ENCODE measurements around the gene MMP14. TPM values are rescaled to one million over a fixed set of nuclear protein-coding genes. Genes with fewer than 3 reads are reported as not detected.

The MMP14 gene
- total and polyA plus RNA-seq, 2 experiments from 2014 or later: 21.4 to 160 TPM

- Histone ChIP-seq H3K36me3 (replicated peaks; ENCODE audit: insufficient read depth, low read depth) (no peaks in the 10 kb centered on the region), H3K4me1 (ENCODE audit: insufficient read depth) (peaks cover 27% of the 10 kb centered on the region), H3K9me2 (replicated peaks; ENCODE audit: insufficient read depth) (no peaks in the 10 kb centered on the region), H3K4me3 (no peak overlapping the region), H3K9me3 (ENCODE audit: low read depth) (no peaks in the 10 kb centered on the region), H2AFZ (no peak overlapping the region), H4K20me1 (ENCODE audit: insufficient read depth, poor library complexity, severe bottlenecking) (no peaks in the 10 kb centered on the region), H3K79me2 (peaks cover 4% of the 10 kb centered on the region), H3K27me3 (no peaks in the 10 kb centered on the region), H3K27ac (peak overlapping the region; percentile 67), H3K4me2 (peak overlapping the region; percentile 83)
- DNase-seq (ENCODE audit: low spot score): no peak
- WGBS (ENCODE audit: low lambda C conversion rate, missing lambda C conversion rate): 80% methylated on average over 5 of the region's 5 CpGs
- TF ChIP-seq CTCF (IDR thresholded peaks at IDR 0.05; ENCODE audit: poor library complexity) (no peak), EZH2phosphoT487 (IDR thresholded peaks at IDR 0.05; ENCODE audit: low read depth, severe bottlenecking, unreplicated experiment) (no peak), EZH2 (IDR thresholded peaks at IDR 0.05; ENCODE audit: borderline replicate concordance) (no peak)
Observed at GRCh38 chr14:22887990-22888378, 51.6 kb downstream of the MMP14 start.

GRCh38 chr14:22888662-22889061 lies 52.3 kb downstream of the MMP14 start:
- no peak overlapping the region for H3K4me2 ChIP-seq
- H3K27ac ChIP-seq: no peak overlapping the region
- H3K4me1 ChIP-seq (ENCODE audit: insufficient read depth): peaks cover 22% of the 10 kb centered on the region
- H4K20me1 ChIP-seq (ENCODE audit: insufficient read depth, poor library complexity, severe bottlenecking): no peaks in the 10 kb centered on the region
- TF ChIP-seq EZH2phosphoT487 (IDR thresholded peaks at IDR 0.05; ENCODE audit: low read depth, severe bottlenecking, unreplicated experiment) (no peak), CTCF (IDR thresholded peaks at IDR 0.05; ENCODE audit: poor library complexity) (no peak), EZH2 (IDR thresholded peaks at IDR 0.05; ENCODE audit: borderline replicate concordance) (no peak)
- WGBS (ENCODE audit: low lambda C conversion rate, missing lambda C conversion rate): 93% methylated on average over 4 of the region's 4 CpGs
- no peaks in the 10 kb centered on the region for H3K9me2 ChIP-seq (replicated peaks; ENCODE audit: insufficient read depth)
- no peaks in the 10 kb centered on the region for H3K27me3 ChIP-seq
- no peaks in the 10 kb centered on the region for H3K36me3 ChIP-seq (replicated peaks; ENCODE audit: insufficient read depth, low read depth)
- H2AFZ ChIP-seq: no peak overlapping the region
- no peaks in the 10 kb centered on the region for H3K9me3 ChIP-seq (ENCODE audit: low read depth)
- no peak for DNase-seq (ENCODE audit: low spot score)
- peaks cover 4% of the 10 kb centered on the region for H3K79me2 ChIP-seq
- H3K4me3 ChIP-seq: no peak overlapping the region

DNA sequence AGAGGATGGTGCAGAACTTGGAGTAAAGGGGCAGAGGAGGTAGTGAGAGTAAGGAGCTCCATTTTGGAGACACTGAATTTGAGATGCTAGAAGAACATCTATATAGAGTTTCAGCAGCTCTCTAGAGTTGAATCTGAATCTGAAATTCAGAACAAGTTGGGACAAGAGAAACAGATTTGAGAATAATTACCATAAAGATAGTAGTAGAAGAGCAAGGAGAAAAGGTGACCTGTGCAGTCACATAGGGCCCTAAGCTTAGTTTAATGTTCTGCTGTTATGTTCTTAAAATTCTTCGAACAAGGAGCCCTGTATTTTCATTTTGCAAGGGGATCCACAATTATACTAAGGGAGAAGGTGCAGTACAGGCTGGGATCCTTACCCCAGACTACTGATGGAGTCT lies 54.0 kb downstream of the MMP14 start:
- Histone ChIP-seq H2AFZ (no peak overlapping the region), H3K79me2 (peaks cover 4% of the 10 kb centered on the region), H3K36me3 (replicated peaks; ENCODE audit: insufficient read depth, low read depth) (no peaks in the 10 kb centered on the region), H3K4me1 (ENCODE audit: insufficient read depth) (peaks cover 12% of the 10 kb centered on the region), H3K9me3 (ENCODE audit: low read depth) (no peaks in the 10 kb centered on the region), H3K27me3 (no peaks in the 10 kb centered on the region), H3K27ac (no peak overlapping the region), H3K4me3 (no peak overlapping the region), H4K20me1 (ENCODE audit: insufficient read depth, poor library complexity, severe bottlenecking) (no peaks in the 10 kb centered on the region), H3K9me2 (replicated peaks; ENCODE audit: insufficient read depth) (no peaks in the 10 kb centered on the region), H3K4me2 (no peak overlapping the region)
- WGBS (ENCODE audit: low lambda C conversion rate, missing lambda C conversion rate): 91% methylated on average over 1 of the region's 1 CpG
- no peak for TF ChIP-seq EZH2phosphoT487 (IDR thresholded peaks at IDR 0.05; ENCODE audit: low read depth, severe bottlenecking, unreplicated experiment)
- TF ChIP-seq EZH2 (IDR thresholded peaks at IDR 0.05; ENCODE audit: borderline replicate concordance): no peak
- TF ChIP-seq CTCF (IDR thresholded peaks at IDR 0.05; ENCODE audit: poor library complexity): no peak
- no peak for DNase-seq (ENCODE audit: low spot score)

DNA sequence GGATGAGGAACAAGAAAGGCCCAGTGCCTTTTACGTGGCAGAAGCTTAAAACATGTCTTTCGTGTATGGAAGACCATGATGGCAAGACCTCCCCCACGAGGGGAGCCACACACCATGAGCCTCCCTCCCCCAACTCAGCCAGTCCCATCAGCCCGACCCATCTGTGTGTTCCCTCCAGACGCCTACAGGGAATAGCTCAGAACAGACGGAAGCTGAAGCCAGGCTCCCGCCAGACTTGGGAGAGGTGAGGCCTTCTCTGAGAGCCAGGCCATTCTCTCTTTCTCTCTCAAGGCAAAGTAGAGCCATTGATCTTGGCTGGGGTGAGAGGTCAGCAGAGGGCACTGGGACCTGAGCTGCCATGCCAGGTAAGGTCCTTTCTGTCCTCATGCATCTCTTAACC lies 56.1 kb downstream of the MMP14 start:
- TF ChIP-seq CTCF (IDR thresholded peaks at IDR 0.05; ENCODE audit: poor library complexity): no peak
- TF ChIP-seq EZH2 (IDR thresholded peaks at IDR 0.05; ENCODE audit: borderline replicate concordance): no peak
- no peak for TF ChIP-seq EZH2phosphoT487 (IDR thresholded peaks at IDR 0.05; ENCODE audit: low read depth, severe bottlenecking, unreplicated experiment)
- DNase-seq (ENCODE audit: low spot score): no peak
- Histone ChIP-seq H3K4me1 (ENCODE audit: insufficient read depth) (peaks cover 7% of the 10 kb centered on the region), H3K9me3 (ENCODE audit: low read depth) (no peaks in the 10 kb centered on the region), H3K4me2 (no peak overlapping the region), H3K79me2 (peaks cover 4% of the 10 kb centered on the region), H2AFZ (no peak overlapping the region), H3K4me3 (no peak overlapping the region), H3K27ac (no peak overlapping the region), H4K20me1 (ENCODE audit: insufficient read depth, poor library complexity, severe bottlenecking) (no peaks in the 10 kb centered on the region), H3K9me2 (replicated peaks; ENCODE audit: insufficient read depth) (no peaks in the 10 kb centered on the region), H3K36me3 (replicated peaks; ENCODE audit: insufficient read depth, low read depth) (no peaks in the 10 kb centered on the region), H3K27me3 (no peaks in the 10 kb centered on the region)
- 79% methylated on average over 7 of the region's 7 CpGs for WGBS (ENCODE audit: low lambda C conversion rate, missing lambda C conversion rate)

Data from hepatocyte (in vitro differentiated cells).